ENCODE results near the gene ZNF362.

Gene ZNF362

DNA sequence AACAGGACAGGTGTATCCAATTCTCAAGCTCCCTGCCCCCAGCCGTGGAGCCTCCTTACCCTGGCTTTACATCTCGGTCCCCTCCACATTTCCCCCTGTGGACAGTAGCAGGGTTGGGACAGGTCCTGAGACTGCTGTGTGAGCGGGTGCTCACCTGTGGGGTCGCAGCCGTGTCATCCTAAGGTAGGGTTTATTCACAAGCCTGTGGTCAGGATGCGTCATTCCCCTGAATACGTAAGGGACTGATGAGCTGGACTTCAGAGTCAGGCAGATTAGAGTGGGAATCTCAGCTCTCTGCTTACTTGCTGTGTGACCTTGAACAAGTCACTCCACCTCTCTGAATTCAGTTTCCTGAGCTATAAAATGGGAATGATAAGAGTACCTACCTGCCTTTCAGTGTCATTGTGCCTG, 17.7 kb downstream of the ZNF362 start:
- DNase-seq (ENCODE audit: low read depth in 1 of 2, low spot score in 1 of 2): no peak
- TF ChIP-seq, protein P1, sequence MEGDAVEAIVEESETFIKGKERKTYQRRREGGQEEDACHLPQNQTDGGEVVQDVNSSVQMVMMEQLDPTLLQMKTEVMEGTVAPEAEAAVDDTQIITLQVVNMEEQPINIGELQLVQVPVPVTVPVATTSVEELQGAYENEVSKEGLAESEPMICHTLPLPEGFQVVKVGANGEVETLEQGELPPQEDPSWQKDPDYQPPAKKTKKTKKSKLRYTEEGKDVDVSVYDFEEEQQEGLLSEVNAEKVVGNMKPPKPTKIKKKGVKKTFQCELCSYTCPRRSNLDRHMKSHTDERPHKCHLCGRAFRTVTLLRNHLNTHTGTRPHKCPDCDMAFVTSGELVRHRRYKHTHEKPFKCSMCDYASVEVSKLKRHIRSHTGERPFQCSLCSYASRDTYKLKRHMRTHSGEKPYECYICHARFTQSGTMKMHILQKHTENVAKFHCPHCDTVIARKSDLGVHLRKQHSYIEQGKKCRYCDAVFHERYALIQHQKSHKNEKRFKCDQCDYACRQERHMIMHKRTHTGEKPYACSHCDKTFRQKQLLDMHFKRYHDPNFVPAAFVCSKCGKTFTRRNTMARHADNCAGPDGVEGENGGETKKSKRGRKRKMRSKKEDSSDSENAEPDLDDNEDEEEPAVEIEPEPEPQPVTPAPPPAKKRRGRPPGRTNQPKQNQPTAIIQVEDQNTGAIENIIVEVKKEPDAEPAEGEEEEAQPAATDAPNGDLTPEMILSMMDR (IDR thresholded peaks at IDR 0.05; ENCODE audit: insufficient read depth, low read length): no peak
- TF ChIP-seq, protein P2, sequence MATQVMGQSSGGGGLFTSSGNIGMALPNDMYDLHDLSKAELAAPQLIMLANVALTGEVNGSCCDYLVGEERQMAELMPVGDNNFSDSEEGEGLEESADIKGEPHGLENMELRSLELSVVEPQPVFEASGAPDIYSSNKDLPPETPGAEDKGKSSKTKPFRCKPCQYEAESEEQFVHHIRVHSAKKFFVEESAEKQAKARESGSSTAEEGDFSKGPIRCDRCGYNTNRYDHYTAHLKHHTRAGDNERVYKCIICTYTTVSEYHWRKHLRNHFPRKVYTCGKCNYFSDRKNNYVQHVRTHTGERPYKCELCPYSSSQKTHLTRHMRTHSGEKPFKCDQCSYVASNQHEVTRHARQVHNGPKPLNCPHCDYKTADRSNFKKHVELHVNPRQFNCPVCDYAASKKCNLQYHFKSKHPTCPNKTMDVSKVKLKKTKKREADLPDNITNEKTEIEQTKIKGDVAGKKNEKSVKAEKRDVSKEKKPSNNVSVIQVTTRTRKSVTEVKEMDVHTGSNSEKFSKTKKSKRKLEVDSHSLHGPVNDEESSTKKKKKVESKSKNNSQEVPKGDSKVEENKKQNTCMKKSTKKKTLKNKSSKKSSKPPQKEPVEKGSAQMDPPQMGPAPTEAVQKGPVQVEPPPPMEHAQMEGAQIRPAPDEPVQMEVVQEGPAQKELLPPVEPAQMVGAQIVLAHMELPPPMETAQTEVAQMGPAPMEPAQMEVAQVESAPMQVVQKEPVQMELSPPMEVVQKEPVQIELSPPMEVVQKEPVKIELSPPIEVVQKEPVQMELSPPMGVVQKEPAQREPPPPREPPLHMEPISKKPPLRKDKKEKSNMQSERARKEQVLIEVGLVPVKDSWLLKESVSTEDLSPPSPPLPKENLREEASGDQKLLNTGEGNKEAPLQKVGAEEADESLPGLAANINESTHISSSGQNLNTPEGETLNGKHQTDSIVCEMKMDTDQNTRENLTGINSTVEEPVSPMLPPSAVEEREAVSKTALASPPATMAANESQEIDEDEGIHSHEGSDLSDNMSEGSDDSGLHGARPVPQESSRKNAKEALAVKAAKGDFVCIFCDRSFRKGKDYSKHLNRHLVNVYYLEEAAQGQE (IDR thresholded peaks at IDR 0.05; ENCODE audit: insufficient replicate concordance, low read depth): no peak
- TF ChIP-seq GABPA (IDR thresholded peaks at IDR 0.05; ENCODE audit: low read depth) (no peak), POLR2AphosphoS5 (IDR thresholded peaks at IDR 0.05; ENCODE audit: low read depth) (no peak), SPI1 (IDR thresholded peaks at IDR 0.05; ENCODE audit: borderline replicate concordance, low read depth) (no peak)
- Histone ChIP-seq H3K27me3 (ENCODE audit: insufficient read depth, poor library complexity, severe bottlenecking) (no peaks in the 10 kb centered on the region), H3K4me3 (replicated peaks; ENCODE audit: insufficient read depth, low read length) (no peak overlapping the region), H3K27ac (replicated peaks) (no peak overlapping the region)

DNA sequence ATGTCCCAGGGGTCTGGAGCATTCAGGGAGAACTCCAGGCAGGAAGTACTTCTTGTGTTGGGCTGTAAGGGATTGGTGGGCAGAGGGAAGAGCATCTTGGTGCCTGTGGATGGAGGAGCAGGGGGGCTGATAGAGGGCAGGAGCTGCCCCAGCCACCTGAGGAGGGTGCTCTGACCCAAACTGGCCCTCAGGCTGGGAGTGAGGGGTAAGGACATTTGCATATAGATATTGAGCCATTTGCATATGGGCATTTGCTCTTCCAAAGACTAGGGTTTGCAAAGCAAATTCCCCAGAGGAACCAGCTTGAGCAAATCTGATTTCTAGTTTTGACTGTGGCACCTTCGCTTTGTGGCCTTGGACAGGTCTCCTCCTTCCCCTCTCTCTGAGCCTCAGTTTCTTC, 18.2 kb downstream of the ZNF362 start:
- TF ChIP-seq, protein P2 (IDR thresholded peaks at IDR 0.05; ENCODE audit: insufficient replicate concordance, low read depth): no peak
- TF ChIP-seq SPI1 (IDR thresholded peaks at IDR 0.05; ENCODE audit: borderline replicate concordance, low read depth): no peak
- TF ChIP-seq POLR2AphosphoS5 (IDR thresholded peaks at IDR 0.05; ENCODE audit: low read depth): no peak
- TF ChIP-seq, protein P1 (IDR thresholded peaks at IDR 0.05; ENCODE audit: insufficient read depth, low read length): no peak
- no peak for TF ChIP-seq GABPA (IDR thresholded peaks at IDR 0.05; ENCODE audit: low read depth)
- no peaks in the 10 kb centered on the region for H3K27me3 ChIP-seq (ENCODE audit: insufficient read depth, poor library complexity, severe bottlenecking)
- no peak overlapping the region for H3K4me3 ChIP-seq (replicated peaks; ENCODE audit: insufficient read depth, low read length)
- H3K27ac ChIP-seq (replicated peaks): no peak overlapping the region
- no peak for DNase-seq (ENCODE audit: low read depth in 1 of 2, low spot score in 1 of 2)

DNA sequence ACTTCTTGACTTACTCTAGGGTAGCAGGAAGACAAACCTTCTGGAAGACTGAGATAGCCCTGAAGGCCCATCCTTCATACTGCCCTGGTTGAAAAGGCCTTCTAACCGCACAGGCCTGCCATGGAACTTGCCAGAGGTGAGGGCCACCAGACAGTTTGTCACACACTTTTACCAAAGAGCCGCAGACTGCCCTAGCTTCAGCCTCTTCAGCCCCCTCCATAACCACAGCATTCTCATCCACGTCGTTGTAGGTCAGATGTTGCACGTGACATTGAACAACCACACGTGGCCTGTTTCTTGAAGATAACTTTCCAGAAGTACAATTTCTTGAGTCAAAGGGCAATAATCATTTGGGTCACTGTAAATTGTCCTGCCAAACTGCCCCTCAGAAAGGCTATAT, 18.9 kb downstream of the ZNF362 start:
- H3K27me3 ChIP-seq (ENCODE audit: insufficient read depth, poor library complexity, severe bottlenecking): no peaks in the 10 kb centered on the region
- DNase-seq (ENCODE audit: low read depth in 1 of 2, low spot score in 1 of 2): no peak
- TF ChIP-seq POLR2AphosphoS5 (IDR thresholded peaks at IDR 0.05; ENCODE audit: low read depth): no peak
- TF ChIP-seq, protein P2 (IDR thresholded peaks at IDR 0.05; ENCODE audit: insufficient replicate concordance, low read depth): no peak
- no peak for TF ChIP-seq GABPA (IDR thresholded peaks at IDR 0.05; ENCODE audit: low read depth)
- TF ChIP-seq, protein P1 (IDR thresholded peaks at IDR 0.05; ENCODE audit: insufficient read depth, low read length): no peak
- no peak for TF ChIP-seq SPI1 (IDR thresholded peaks at IDR 0.05; ENCODE audit: borderline replicate concordance, low read depth)
- H3K27ac ChIP-seq (replicated peaks): no peak overlapping the region
- no peak overlapping the region for H3K4me3 ChIP-seq (replicated peaks; ENCODE audit: insufficient read depth, low read length)

All from HL-60 (cell line).